Hippocampal formation (tissue), 2 donors: Measurements from ENCODE around the gene DISC1.

Experiments
- DNase-seq, 2 donors: peaks; one replicate each; lab custom pipeline; 2025; lab: John Stamatoyannopoulos, UW

DISC1 gene

DNA sequence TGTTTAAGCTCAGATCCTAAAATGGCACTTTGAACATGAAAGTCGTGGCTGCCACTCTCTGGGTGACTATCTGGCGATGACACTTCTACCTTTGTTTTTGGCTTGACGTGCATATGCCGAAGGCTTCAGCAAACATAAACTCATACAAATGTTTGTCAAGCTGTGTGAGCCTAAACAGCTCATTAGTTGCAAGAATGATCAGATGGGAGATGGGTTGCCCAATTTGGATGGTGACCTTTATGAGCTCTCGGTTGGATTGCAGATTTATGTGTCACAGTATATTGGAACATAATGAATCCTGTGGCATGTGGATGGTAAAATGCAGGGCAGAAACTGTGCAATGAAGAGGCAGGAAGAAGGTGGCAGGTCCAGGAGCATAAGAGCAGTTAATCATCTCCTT is 229.3 kb downstream of the DISC1 start:
- no peak for DNase-seq

DNA sequence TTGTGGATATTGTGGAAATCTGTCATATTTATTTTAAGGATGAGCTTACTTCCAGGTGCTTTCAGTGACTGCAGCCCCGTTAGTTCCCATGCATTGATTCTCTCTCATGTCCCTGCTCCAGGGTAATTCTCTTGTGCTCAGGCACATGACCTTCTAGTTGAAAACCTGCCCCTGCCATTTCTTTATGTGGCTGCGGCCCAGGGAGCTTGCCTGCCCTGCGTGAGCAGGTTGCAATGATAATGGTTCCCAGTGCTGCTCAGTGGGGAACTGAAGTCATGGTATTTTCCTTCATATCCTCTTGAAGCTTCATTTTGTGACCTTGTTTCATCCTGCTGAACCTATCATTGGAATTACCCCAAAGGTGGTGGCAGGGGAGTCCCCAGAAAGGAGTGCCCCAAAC is 229.8 kb downstream of the DISC1 start:
- DNase-seq, result no peak

DNA sequence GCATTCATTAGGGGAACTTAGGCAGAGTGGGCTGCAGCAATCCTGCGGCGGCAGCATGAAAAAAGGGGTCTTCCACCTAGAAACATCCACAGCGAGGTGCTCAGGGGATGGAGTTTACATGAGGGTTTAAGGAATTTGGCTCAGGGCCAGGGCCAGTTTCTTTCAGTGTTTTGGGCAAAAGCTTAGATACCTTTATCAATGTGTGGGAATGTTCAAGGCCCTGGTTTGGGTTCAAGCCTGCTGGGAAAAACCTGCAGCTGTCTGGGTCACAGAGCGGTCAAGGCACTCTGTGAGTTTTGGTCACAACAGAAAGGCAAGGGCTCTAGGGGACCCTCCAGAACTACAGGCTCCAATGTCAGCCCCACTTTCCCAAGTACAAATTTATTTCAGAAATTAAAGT is 230.3 kb downstream of the DISC1 start:
- DNase-seq, result no peak

DNA sequence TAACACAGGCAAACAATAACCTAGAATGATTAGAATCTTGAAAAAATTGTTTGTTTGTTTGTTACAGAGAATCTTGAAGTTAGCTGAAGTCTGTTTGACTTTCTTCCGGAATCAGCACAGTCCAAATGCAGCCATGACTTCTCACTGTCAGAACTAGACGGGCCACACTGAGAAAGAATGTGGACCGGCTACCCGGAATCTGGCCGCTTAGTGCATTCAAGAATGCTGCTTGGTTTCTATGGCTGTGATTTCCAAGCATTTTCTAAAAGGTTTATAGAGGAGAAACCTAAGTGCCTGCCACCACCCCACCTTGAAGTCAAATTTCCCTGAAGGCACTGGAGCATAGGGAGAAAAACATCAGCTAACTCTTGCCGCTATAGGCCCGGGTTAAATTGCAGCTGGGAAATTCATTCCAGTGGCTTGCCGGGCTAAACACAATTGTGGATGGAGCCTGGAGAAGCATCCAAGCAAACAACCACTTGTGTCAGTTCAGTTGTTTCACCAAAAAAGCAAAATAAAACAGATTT is 231.1 kb downstream of the DISC1 start:
- DNase-seq, result no peak

DNA sequence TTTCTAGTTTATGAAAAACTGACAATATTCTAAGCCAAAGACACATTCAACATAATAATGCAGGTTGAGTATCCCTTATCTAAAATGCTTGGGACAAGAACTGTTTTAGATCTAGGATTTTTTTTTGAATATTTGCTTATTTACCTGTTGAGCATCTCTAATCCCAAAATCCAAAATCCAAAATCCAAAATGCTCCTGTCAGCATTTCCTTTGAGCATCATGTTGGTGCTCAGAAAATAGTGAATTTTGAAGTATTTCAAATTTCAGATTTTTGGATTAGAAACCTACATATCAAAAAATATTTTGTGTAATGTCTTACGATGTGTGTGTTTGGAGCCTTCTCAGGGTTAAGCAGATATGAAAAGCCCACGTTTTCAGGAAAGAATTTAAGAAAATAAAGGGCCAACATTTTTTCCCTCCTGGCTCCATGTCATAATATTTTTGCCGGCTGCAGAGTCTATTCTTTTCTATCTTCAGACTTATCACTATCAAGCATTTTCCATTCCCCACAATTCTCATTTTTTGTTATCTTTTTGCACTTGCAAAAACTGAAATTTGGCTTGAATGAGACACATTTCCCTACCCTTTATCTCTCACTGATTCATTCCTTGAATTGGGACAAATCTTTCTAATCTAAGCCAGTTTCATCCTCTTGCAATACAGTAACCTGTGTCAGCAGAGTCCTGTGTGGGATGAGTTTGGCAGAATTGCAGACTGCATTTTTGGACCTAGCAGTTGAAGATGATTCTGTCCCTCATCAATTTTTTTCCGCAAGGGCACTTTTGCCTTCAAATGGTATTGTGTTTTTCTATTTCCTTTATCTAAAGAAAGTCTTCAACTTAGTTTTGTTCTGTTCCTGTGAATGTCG is 233.9 kb downstream of the DISC1 start:
- no peak for DNase-seq

DNA sequence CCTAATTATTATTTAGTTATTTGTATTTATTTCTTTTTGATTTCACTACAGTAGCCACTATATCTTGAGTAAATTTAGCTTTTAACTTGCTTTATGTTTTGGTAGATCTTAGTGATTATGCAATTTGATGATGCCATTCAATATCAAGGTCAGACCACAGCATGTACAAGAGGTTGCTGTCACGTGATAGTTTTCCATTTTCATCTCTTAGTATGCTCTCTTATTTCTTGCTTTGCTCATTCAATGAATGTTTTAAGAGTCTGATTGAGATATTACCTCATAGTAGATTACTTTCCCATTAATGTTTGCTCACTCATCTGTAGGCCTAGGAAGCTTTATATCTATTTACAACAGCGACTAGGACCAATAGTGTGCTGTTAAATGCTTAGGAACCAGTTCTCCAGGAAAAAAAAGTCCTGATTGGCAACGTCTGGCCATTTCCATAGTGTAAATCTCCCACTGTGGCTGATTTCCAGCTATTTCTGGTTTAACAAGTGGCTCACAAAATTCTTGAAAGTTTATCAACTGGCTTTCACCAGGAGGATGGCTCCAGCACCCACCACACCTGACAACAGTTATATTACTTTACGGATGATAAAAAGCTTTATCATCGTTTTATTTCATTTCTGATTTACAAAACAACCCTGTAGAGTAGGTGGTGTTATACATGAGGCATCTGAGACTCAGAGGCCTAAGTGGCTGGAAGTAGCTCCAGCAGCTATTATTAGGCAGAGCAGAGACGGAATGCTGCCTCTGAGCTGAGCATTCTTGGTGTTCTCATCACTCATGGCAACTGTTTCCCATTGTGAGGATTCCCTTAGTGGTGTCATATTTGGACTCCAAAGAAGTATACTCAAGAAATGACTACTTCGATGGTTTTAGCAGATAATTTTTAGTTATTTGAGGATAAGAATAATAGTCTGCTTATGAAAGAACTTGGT is 235.2 kb downstream of the DISC1 start:
- no peak for DNase-seq

DNA sequence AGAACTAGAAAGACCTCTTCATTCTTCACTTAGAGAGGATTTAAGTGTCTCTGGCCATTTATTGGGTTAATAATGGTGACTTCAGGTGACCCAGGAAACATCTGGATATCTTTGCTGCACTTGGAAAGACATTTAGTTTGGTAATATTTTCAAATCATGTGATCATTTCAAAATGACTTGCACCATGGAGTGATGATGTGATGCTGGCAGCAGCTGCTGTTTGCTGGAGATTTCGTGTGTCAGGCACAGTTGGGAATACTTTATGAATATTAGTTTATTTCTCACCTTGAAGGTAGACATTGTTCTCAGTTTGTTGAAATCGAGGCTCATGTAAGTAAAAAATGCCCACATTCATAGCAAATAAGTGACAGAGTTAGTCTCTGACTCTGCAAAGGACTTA is 236.0 kb downstream of the DISC1 start:
- no peak for DNase-seq

DNA sequence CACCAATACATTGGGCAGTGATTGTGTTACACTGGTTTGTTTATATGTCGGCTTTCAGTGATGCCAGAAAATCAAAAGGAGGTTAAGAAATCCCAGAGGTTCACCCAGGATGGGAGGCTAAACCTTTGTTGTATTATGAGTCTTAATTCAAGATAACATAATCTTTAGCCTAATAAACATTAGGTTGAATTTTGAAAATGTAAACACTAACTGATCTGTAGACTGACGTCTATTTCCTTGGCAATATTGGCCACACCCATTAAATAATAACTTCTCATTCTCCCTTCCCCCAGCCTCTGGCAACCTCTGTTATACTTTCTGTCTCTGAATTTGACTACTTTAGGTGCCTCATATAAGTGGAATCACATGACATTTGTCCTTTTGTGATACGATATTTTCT is 238.7 kb downstream of the DISC1 start:
- no peak for DNase-seq

DNA sequence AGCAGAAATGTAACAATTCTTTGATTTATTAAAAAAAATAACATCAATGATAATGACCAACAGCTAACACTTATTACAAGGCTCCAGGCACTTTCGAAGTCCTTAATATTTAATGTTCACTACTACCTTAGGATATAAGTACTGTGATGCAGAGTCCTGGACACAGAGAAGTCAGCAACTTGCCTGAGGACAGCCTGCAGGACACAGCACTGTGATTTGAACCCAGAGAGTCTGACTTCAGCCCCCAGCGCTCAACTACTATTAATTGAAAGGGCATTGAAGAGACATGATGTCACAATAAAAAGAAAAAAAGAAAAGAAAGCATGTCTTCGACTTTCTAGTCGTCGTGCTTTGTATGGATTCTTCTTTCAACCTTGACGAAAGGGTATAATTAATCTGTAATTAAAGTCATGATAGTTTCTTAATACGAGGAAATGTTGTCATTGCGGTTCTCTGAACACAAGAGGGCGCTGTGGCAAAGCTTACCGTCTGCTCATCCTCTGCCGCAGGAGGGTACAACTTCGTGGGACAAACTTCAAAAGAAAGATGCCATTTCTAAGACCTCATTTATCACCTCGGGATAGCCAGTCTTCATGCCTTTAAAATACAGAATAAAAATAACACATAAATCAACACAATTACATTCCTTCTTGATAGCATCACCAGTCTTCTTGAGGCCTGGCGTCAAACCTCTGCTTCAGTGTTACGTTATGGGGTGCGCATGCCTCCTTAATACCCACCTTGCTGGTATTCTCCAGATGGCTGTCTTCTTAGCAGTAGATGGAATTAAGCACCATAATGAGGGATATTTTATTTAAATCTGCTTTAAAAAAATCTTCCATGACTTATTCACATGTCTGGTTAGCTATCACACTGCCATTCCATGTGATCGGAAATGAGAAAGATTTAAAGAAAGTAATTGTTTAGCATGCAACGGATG is 240.1 kb downstream of the DISC1 start:
- DNase-seq, result peak; percentile 13 to 55

DNA sequence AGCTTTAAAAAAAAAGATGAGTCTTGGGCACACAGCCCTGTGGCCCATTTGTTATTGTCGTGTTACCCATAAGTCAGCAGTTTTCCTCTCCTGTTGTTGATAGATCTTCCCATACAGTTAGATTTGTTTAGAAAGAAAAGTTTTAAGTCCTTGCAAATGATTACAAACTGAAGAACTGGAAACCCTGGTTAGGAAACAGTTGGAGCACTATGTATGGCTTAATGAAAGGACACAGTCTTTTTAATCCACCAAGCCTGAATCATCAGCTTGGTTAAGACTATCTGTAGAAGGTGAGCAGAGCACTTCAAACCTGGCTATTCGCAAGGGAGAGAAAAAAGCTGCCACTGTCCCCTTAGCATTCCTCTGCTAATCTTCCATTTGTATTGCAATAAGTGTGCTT is 241.0 kb downstream of the DISC1 start:
- DNase-seq, result no peak

DNA sequence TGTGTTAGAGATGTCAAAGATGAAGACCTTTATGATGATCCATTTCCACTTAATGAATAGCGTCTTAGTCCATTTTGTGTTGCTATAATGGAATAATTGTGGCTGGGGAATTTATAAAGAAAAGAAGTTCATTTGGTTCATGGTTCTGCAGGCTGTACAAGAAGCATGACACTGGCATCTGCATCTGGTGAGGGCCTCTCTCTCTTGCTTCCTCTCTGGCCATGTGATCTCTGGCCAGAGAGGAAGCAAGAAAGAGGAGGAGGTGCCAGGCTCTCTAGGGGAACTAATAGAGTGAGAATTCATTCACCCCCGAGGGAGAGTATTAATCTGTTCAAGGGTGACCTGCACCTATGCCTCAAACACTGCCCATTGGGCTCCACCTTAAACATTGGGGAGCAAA is 242.8 kb downstream of the DISC1 start:
- DNase-seq, result no peak

DNA sequence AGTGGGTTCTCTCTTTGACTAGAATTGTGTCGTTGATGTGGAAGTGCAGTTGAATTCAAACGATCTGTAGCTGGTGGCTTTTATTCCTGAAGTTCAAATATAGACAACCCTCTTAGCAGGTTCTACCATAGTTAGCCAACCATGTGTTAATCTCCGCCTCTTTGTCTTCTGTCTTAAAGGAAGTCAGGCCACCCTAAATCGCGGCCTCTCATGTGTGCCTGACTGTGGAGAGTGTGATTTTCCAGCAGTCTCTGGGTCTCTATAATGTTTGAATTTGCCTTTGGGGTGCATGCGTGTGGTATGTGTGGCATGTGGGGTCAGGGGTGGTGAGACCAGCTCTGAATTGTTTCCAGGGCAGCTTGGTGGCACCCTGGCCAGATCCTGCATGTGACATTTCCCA is 244.9 kb downstream of the DISC1 start:
- DNase-seq, result no peak

DNA sequence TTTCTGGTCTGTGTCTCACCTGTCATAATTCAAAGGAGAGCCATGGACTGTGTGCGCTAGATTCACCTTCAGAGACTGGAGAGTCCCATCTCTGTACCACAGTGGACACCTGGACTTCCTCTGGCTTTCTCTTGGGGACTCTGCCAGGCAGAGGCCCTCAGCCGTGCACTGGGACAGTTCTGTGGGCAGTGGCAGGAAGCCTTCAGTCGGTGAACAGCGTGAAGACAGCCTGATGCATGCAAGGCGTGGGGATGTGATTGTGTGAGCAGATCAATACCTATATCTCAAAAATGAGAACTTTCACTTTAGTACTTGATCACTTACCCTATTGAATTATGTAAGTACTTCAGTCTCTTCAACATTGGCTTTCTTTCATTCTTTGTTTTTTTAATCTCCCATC is 245.3 kb downstream of the DISC1 start:
- no peak for DNase-seq

DNA sequence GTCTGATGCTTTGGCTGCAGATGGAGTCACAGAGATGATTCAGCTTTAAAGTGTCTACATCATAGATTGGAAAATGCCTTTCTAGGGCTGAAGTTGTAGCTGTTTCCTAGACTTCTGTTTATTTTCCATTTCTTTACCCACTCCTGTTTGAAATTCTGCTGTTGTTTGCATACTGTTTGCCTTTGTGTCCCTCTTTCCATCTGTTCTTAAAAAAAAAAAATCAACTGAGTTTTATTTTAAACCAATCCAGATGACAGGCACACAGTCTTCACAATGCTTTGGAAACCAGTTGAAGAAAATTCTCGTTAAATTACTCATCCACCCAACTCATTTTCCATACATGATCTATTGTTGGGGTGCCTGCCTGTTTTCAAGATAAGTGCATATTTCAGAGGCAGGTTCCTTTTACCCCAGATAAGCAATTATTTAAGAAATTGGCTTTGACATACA is 245.9 kb downstream of the DISC1 start:
- no peak for DNase-seq

DNA sequence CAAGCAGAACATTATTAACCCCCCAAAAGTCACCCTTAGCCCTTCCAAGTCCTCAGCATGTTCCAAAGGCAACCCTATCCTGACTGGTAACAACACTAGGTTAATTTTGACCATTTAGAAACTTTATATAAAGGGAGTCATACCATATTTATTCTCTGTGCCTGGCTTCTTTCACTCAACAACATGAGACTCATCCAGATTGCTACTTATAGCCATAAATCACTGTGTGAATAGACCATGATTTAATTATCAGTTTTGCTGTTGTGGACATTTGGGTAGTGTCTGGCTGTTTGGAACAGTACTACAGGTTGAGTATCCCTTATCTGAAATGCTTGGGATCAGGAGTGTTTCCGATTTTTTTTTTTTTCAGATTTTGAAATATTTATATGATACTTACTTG is 252.1 kb downstream of the DISC1 start:
- no peak for DNase-seq

DNA sequence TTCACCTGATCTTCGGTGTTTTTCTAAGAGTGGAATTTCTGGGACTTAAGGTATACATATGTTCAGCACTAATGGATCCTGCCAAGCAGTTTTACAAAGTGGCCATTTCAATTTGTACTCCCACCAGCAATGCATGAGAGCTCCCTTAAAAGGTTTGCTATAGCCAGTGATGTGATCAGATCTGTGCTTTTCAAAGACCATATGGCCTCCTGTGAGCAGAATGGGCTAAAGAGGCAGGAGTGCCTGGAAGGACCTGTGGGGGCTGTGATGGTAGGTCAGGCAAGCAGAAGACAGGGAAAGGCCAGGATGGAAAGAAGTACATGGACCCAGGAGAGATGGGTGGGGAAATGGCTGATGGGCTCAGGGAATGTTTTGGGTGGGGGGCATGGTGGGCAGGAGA is 252.7 kb downstream of the DISC1 start:
- no peak for DNase-seq

DNA sequence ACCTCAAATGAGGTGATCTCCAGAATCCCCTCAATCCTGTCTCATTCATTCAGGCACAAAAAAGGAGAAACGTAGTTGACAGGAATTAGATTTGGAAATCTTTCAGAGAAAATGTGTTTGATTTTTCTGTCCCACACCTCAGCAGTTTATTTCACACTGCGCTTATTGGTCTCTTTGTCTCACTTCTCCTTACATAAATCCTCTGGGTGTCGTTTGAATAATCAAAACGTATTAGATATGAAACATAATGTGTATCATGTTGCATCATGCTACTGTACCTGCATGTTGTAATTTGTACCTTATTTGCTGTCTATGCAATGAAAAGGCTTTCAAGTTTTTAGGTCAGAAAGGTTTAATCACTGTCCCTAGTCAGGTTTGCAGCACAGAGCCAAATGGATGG is 255.7 kb downstream of the DISC1 start:
- DNase-seq, result no peak

DNA sequence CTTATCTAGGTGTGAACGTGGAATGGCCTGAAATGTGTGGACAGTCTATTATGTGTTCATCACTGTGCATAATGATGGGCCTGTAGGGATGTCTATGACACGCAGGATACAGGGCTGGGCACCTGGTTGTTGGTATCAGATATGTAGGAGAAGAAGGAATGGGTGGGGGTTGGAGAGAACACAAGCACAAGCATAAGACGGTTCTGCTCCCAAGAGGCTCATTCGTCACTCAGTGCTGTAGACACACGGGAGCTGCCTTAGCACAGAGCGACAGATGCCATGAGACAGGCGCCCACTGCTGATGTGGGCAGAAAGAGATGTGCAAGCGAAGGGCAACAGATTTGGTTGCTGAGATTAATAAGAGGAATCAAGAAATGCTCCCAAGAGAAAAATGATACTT is 256.2 kb downstream of the DISC1 start:
- no peak for DNase-seq

DNA sequence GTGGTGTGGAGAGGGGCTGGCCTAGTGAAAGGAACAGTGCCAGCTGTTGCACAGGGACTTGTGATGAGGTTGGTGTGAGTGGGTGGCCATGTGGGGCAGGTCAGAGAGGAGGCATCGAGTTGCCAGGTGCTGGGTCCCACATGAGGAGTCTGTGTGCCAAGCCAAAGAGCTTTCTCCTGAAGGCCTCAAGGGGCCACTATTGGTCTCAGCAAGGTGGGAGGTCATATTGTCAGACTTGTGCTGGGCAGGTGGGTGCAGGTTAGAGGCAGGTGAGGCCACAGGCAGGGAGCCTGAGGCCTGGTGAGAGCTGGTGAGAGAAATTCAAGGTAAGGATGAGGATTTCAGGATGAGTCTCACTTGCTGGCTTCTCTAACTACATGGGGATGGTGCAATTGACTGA is 256.8 kb downstream of the DISC1 start:
- DNase-seq, result no peak

DNA sequence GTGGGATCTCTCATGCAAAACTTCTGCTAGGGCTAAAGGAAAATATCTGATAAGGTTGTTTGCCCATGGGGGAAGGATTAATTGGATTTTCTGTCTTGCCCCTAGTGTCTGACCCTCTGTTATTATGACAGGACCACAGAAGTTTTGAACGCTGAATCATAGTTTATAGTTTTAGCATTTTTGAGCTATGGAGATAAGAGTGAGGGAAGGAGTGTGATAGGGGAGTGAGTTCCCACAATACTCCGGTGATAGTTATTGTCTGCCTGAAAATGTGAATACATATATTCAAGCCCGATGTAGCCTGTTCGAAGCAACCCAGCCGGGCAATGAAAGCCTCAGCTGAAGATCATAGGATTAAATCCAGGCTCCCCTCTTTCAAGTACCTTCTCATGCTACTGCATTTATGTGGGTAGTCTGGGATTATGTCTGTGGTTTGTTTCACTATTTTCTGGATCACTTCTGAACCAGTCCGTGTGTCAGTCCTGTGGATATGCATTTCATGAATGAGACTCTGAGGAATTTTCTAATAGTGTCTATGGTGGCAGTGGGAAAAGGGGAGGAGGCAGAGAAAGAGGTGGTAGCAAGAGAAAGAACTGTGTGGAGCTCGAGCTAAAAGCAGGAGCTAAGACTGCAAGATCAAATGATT is 258.7 kb downstream of the DISC1 start:
- no peak for DNase-seq

DNA sequence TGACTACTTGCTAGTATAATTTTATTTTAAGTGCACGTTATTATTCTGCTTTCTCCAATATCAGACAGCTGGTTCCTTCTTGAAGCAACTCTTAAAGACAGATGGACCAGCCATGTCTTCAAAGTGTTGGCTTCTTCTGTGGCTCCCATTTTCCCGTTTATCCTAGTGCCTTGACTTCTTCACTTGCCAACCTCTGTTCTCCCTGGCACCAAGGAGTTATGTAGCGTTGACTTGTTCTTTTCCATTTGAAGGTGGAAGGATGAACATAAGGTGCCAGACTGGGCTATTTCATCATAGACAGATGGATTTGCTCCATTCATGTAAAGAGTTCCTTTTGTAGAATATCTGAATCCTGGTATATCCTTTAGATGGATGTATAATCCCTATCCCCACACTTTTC is 260.6 kb downstream of the DISC1 start:
- no peak for DNase-seq
